ENCODE results near the gene CRB2. TPM values are rescaled to one million over a fixed set of nuclear protein-coding genes. Genes with fewer than 3 reads are reported as not detected.
A peak's percentile ranks its signal among the peaks of the same experiment; 100 is the strongest.

CRB2 gene
- total and polyA plus RNA-seq, 2 of the 4 experiments (the other 2 are of a cell fraction): not detected

DNA sequence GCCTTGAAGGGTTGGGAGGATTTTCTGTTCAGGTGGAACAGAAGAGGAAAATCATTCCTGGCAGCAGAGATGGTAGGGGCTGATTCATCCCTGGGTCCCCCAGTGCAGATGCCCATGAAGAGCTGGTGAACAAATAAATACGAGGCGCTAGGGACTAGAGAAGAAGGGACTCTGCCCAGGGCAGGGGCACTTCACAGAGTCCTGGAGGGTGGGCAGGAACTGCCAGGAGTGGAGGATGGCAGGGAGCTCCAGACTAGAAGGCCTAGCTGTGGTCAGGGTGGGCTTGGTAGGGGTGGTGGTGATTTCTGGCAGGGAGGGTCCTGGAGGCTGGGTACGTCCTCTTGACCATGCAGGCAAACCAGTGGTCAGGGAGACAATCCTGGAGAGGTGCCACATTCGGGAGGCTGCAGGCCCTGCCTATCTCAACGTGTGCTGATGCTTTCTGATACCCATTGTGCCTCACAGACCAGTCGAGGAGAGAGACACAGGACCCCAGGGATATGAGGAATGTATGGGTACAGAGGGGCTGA lies 69.9 kb downstream of the CRB2 start:
- Histone ChIP-seq H4K91ac (ENCODE audit: insufficient read depth, low read depth, low read length) (no peak overlapping the region), H2AFZ (replicated peaks; ENCODE audit: low read length, poor library complexity) (peak overlapping the region; percentile 37), H3K56ac (ENCODE audit: extremely low read depth, insufficient read depth, low read length) (no peak overlapping the region), H3K4me1 (ENCODE audit: control insufficient read depth, insufficient read depth, low read length) (no peaks in the 10 kb centered on the region), H2BK15ac (ENCODE audit: low read depth, low read length) (no peak overlapping the region), H3K9me3 (ENCODE audit: control insufficient read depth, insufficient read depth, low read length) (no peaks in the 10 kb centered on the region; the same call in 1 of the 2 replicates), H3K18ac (ENCODE audit: low read depth, low read length) (no peak overlapping the region), H3K27ac (ENCODE audit: insufficient read depth, low read length) (no peak overlapping the region), H3K4me3 (ENCODE audit: insufficient read depth, low read depth, low read length) (no peak overlapping the region), H3K23ac (ENCODE audit: low read depth, low read length) (no peak overlapping the region), H4K20me1 (ENCODE audit: insufficient read depth, low read length) (no peaks in the 10 kb centered on the region), H3K4me2 (ENCODE audit: low read depth, low read length) (no peak overlapping the region), H4K8ac (ENCODE audit: low read depth in 2 of 2, low read length in 2 of 2) (no peak overlapping the region), H3K79me1 (ENCODE audit: low read depth in 1 of 2, low read length in 2 of 2) (no peaks in the 10 kb centered on the region), H3K9me1 (ENCODE audit: insufficient read depth, low read length) (no peaks in the 10 kb centered on the region; the same call in 1 of the 2 replicates), H2BK120ac (ENCODE audit: low read depth, low read length) (no peak overlapping the region), H2AK5ac (ENCODE audit: low read depth, low read length) (no peak overlapping the region), H3K36me3 (ENCODE audit: control insufficient read depth, insufficient read depth, low read length) (no peaks in the 10 kb centered on the region), H4K5ac (ENCODE audit: low read depth, low read length) (no peak overlapping the region), H3K27me3 (ENCODE audit: control insufficient read depth, insufficient read depth, low read length) (no peaks in the 10 kb centered on the region), H3K14ac (replicated peaks; ENCODE audit: low read depth, low read length) (no peak overlapping the region), H3K9ac (ENCODE audit: low read depth, low read length) (no peak overlapping the region), H2BK20ac (ENCODE audit: low read depth, low read length) (no peak overlapping the region), H2BK5ac (ENCODE audit: low read depth, low read length, poor library complexity, severe bottlenecking) (no peak overlapping the region), H3K4ac (ENCODE audit: low read depth, low read length) (no peak overlapping the region), H2AK9ac (replicated peaks; ENCODE audit: low read depth, low read length, poor library complexity) (no peak overlapping the region)
- dilution Hi-C loops (cut with HindIII; ENCODE audit: low sequenced_read_pairs, unreplicated experiment) (no loop called here), in situ Hi-C loops (cut with MboI; ENCODE audit: low sequenced_read_pairs) (no loop called here), intact Hi-C loops (cut with micrococcal nuclease) (no loop called here)
- BruUV-seq (replicated peaks): no TSS peak
- no peak for ATAC-seq (ENCODE audit: low read depth)
- ChIA-PET POLR2A (ENCODE audit: unreplicated experiment) (no interaction called here), CTCF (no interaction called here)
- 74% methylated on average over 5 of the region's 6 CpGs; no CpG with 5 or more reads in 1 of the 2 experiments for WGBS, 2 experiments (ENCODE audit: extremely low coverage in 2 of 2, insufficient read length in 1 of 2)
- TF ChIP-seq RAD21 (IDR thresholded peaks at IDR 0.05; ENCODE audit: low read length): no peak
- DNase-seq: no peak

Data from IMR-90 (cell line).